ENCODE measurements around the gene TP53BP2.

DNA sequence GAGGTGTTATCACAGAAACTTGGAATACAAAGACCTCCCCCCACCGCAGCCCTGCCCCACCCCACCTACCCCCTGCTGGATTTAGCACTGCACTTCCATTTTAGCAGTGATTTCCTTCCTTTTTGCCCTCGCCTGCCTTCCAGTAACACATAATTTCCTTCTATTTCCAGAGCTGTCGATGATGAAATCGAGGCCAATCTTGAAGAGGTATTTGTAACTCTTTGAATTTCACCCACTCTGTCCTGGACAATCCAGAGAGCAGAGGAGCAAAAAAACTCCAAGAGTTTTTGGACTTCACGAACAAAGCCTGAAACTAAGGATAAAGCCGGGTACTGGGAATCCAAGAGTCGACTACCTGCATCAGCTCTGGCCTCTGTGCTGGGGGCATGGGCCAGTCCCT, 84.3 kb downstream of the TP53BP2 start:
- TF ChIP-seq, protein P1, sequence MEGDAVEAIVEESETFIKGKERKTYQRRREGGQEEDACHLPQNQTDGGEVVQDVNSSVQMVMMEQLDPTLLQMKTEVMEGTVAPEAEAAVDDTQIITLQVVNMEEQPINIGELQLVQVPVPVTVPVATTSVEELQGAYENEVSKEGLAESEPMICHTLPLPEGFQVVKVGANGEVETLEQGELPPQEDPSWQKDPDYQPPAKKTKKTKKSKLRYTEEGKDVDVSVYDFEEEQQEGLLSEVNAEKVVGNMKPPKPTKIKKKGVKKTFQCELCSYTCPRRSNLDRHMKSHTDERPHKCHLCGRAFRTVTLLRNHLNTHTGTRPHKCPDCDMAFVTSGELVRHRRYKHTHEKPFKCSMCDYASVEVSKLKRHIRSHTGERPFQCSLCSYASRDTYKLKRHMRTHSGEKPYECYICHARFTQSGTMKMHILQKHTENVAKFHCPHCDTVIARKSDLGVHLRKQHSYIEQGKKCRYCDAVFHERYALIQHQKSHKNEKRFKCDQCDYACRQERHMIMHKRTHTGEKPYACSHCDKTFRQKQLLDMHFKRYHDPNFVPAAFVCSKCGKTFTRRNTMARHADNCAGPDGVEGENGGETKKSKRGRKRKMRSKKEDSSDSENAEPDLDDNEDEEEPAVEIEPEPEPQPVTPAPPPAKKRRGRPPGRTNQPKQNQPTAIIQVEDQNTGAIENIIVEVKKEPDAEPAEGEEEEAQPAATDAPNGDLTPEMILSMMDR (conservative IDR thresholded peaks at IDR 0.05; ENCODE audit: low read length): no peak
- TF ChIP-seq EZH2phosphoT487 (IDR thresholded peaks at IDR 0.05; ENCODE audit: borderline replicate concordance): no peak
